ENCODE results near the gene ITPRIP.

The ITPRIP gene

DNA sequence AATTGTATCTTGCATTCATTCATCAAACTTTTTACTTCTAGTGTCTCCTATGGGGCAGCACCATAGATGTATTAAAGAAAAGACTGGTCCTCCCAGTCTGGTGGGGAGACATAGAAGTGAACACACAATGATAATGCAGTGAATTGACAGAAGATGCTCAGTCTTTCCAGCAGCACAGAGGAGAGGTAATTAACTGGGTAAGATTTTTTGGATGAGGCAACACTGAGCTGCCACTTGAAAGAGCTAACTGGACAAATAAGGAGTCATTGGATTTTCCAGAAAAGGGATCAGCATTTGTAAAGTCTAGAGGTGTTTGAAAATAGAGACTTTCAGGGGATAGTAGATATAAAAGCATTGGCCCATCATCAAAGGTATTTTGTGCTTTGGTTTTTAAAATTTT, 7.2 kb upstream of the ITPRIP start:
- in situ Hi-C loops (cut with HindIII; ENCODE audit: low pct_ligation_motif_present, low pct_unique_long_range_greater_than_20kb, low sequenced_read_pairs), result no loop called here
- no peak for DNase-seq

DNA sequence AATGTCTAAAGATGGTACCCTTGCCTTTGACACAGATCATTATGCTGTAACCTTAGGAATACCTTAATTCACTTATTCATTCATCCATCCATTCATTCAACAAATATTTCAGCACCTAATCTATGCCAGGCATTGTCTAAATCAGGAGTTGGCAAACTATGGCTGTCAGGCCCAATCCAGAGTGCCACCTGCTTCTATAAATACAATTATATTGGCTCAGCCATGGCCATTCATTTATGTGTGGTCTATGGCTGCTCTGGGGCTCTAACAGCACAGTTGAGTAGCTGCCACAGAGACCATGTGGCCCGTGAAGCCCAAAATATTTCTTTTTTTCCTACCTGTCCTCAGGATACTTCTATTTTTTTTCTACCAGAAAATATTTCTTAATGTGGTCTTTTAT, 6.0 kb upstream of the ITPRIP start:
- no peak for DNase-seq
- in situ Hi-C loops (cut with HindIII; ENCODE audit: low pct_ligation_motif_present, low pct_unique_long_range_greater_than_20kb, low sequenced_read_pairs), result no loop called here

GRCh38 chr10:104342941-104343411, 4.7 kb upstream of the ITPRIP start:
- DNase-seq, result no peak
- in situ Hi-C loops (cut with HindIII; ENCODE audit: low pct_ligation_motif_present, low pct_unique_long_range_greater_than_20kb, low sequenced_read_pairs), result no loop called here

GRCh38 chr10:104340641-104341040, 2.4 kb upstream of the ITPRIP start:
- in situ Hi-C loops (cut with HindIII; ENCODE audit: low pct_ligation_motif_present, low pct_unique_long_range_greater_than_20kb, low sequenced_read_pairs), result no loop called here
- no peak for DNase-seq

GRCh38 chr10:104340111-104340526, 1.9 kb upstream of the ITPRIP start:
- in situ Hi-C loops (cut with HindIII; ENCODE audit: low pct_ligation_motif_present, low pct_unique_long_range_greater_than_20kb, low sequenced_read_pairs), result no loop called here
- no peak for DNase-seq

DNA sequence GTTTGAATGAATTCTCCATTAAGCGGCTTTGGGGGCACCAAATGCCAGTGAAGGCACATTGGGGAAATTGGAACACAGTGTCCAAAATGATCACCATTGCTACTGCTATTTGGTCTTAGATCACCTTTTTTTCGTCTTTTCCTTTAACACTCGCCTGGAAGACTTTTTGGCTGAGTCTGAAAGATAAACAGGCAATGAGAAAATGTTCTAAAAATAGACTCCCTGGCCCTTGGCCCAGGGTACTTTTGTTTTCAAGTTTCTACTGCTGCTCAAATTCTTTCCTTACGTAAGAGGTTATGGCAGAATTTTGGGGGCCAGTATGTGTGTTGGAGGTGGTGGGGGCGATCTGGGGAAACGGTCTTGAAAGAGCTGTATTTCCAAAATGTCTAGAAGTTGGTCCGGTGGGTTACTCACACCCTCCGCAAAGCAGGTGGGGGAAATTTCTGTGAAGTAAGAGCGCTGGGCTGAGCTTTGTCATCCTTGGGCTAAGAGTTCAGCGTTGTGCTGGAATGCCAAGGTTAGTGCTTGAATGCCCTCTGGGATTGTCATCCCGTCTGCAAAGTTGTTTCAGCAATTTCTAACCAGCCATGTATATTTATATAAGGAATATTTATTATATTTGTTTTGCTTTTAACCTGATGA, 1.3 kb upstream of the ITPRIP start:
- in situ Hi-C loops (cut with HindIII; ENCODE audit: low pct_ligation_motif_present, low pct_unique_long_range_greater_than_20kb, low sequenced_read_pairs), result no loop called here
- DNase-seq, result peak; percentile 70

DNA sequence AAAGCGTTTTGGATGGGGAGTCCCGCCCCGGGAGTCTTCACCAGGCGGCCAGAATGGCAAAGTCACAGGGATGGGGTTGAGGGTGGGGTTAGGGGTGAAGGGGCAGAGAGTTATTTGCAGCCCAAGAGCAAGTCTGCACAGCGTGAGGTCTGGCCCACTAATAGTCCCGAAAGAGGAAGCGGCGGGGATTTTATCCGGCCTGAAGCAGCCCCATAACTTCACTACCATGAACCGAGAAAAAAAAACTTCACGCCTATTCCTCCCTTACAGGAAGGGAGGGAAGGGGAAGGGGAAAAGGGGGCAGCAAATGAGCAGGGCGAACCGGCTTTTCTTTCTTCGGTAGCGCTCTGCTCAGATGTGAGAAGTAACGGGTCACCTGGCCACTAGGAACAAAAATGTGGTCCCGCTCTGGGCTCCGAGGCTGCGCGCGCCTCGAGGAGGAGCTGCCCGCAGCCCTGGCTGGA, 712 bp downstream of the ITPRIP start:
- in situ Hi-C loops (cut with HindIII; ENCODE audit: low pct_ligation_motif_present, low pct_unique_long_range_greater_than_20kb, low sequenced_read_pairs), result no loop called here
- peak; percentile 49 for DNase-seq

GRCh38 chr10:104336821-104337467, 1.3 kb downstream of the ITPRIP start:
- DNase-seq, result peak; percentile 46
- in situ Hi-C loops (cut with HindIII; ENCODE audit: low pct_ligation_motif_present, low pct_unique_long_range_greater_than_20kb, low sequenced_read_pairs), result no loop called here

- no peak for DNase-seq
- in situ Hi-C loops (cut with HindIII; ENCODE audit: low pct_ligation_motif_present, low pct_unique_long_range_greater_than_20kb, low sequenced_read_pairs), result no loop called here
Observed at GRCh38 chr10:104334965-104335650, 3.2 kb downstream of the ITPRIP start.

DNA sequence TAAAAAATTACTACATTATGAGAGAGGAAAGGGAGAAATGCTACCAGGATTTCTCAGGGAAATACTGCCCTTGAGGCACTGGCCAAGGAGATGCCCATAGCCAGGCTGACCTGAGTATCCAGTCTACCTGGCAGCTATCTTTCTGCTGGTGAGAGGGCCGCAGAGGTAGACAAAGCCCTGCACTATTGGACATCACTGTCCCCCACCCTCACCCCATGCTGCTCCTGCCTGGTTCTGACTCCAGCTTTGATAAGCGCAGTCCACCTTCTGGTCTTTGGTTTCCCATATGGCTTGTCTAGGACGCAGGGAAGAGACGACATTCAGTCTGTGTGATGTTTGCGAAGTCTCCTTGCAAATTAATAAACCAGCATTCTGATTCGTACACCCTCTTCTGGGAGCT, 3.7 kb downstream of the ITPRIP start:
- no peak for DNase-seq
- in situ Hi-C loops (cut with HindIII; ENCODE audit: low pct_ligation_motif_present, low pct_unique_long_range_greater_than_20kb, low sequenced_read_pairs), result no loop called here

DNA sequence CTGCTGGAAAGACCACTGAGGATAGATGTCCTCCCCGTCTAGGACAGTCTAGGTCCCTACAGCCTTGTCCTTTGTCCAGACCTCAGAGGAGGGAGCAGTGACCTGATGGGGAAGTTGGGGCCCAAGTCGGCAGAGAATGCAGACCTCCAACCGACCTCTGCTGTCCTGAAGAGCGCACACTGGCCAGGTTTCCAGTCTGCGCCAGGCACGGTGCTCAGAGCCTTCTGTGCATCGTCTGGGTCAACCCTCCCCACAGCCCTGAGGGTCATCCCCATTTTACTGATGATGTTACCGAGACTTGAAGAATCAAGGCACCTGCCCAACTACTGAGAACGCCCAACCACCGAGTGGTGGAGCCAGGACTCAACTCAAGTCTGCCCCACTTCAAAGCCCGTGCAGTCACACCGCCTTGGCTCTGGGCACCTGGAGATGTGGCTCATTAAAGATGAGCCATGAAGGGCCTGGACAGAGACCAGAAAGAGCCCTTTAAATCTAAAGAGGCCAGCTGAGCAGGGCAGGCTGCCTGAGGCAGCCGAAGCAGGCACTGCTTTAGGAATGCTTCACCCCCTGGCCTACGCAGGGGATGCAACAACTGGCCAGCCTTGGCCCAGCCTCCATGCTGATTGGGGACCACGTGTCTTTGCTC, 4.4 kb downstream of the ITPRIP start:
- DNase-seq, result no peak
- in situ Hi-C loops (cut with HindIII; ENCODE audit: low pct_ligation_motif_present, low pct_unique_long_range_greater_than_20kb, low sequenced_read_pairs), result no loop called here

DNA sequence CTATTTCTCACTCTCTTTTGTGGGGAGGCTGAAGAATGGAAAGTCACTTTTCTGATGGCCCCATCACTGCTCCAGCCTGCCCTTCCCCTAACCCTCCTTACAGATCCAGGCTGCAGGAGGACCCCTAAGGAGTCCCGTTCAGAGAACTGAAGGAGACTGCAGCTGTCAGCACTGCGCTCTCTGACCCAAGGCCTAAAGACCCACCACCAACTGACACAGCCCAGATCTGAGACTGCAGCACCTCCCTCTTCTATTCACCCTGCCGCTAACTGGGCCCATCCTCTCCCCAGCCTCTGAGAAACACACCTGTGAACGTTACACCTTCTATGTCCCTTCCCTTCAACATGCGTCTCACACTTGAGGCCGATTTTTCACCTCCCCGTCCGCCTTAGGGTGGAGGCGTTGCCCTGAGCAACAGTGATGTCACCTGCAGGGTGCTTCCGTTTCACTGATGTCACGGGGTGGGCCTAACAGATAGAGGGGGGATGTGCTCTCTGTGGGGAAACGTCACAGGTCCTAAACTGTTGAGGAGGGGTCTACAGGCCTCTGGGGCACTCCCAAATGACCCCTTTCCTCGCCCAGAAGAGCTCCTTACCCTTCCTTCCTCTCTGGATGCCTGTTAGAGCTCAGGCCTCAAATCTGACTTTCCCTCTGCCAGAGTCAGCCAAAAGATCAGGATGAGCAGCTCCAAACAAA, 5.1 kb downstream of the ITPRIP start:
- DNase-seq, result no peak
- in situ Hi-C loops (cut with HindIII; ENCODE audit: low pct_ligation_motif_present, low pct_unique_long_range_greater_than_20kb, low sequenced_read_pairs), result no loop called here

GRCh38 chr10:104332243-104333031, 5.8 kb downstream of the ITPRIP start:
- DNase-seq, result no peak
- in situ Hi-C loops (cut with HindIII; ENCODE audit: low pct_ligation_motif_present, low pct_unique_long_range_greater_than_20kb, low sequenced_read_pairs), result no loop called here

DNA sequence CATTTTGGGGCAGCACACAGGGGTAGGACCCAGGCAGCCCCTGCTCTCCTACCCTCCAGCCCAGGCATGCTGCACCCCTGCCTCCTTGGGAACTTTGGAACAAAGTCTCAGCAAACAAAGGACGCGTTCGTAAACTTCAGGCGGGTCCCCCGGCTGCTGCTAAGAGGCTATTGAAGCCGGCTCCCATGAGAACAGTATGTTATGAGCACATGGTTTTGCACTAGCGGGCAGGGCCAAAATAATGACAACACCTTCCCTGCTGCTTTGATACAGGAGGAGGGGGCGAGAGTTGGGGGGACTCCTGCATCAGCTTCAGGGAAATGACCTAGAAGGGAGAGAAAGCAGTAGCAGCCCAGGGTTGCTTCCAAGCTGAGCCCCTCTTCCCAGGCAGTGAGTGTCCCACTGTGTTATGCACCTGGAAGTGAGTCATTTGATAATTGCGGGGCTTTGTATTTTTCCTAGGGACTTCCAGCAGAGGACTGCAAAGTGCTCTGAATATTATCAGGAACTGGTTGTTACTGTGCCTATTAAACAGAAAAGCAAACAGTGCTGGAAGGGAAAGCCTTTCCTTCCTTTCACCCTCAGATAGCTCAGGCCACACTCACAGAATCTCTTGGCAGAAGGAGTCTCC, 6.9 kb downstream of the ITPRIP start:
- peak; percentile 49 for DNase-seq
- in situ Hi-C loops (cut with HindIII; ENCODE audit: low pct_ligation_motif_present, low pct_unique_long_range_greater_than_20kb, low sequenced_read_pairs), result no loop called here

DNA sequence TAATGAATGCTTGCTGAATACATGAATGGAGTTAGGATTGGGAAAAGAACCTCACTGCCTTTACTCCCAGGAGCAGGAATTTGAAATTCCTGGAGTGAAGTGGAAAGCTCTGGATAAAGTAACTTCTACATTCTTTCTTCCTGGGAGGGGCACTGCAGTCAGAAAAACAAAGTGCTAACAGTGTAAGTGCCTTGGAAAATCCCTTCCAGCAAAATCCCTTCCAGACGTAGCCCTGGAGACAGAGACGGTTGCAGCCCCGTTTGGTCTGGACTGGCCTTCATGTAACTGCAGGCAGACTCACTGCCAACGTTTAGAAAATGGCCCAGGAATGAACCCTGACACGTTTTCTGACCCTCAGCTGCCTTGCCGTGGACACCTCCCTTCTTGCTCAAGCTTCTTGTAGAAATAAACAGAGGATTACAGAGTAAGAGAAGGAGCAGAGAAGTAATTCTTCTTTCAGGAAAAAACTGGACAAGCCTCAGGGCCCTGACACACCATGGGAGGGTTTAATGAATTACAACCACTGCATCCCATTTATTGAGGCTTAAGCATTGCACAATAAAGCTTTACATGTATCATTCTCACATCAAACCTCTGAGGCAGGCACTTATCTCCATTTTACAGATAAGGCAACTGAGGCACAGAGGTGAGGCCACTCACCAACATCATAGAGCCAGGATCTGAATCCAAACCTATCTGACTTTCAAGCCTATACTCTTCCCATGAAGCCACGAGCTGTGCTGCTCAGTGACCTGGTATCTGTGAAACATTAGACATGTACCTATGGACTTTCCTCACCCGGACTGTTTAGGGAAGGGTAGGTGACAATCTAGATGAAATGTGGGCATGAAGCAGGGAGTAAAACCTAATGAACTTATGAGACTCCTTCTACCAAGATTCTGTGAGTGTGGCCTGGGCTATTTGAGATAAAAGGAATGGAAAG, 7.8 kb downstream of the ITPRIP start:
- peak; percentile 43 for DNase-seq
- in situ Hi-C loops (cut with HindIII; ENCODE audit: low pct_ligation_motif_present, low pct_unique_long_range_greater_than_20kb, low sequenced_read_pairs), result no loop called here

- peak; percentile 54 for DNase-seq
- in situ Hi-C loops (cut with HindIII; ENCODE audit: low pct_ligation_motif_present, low pct_unique_long_range_greater_than_20kb, low sequenced_read_pairs), result no loop called here
Observed at GRCh38 chr10:104329735-104330134, 8.5 kb downstream of the ITPRIP start.

All from ACHN (cell line).